GM12878 (cell line): ENCODE data around the gene ZKSCAN5. TPM values are rescaled to one million over a fixed set of nuclear protein-coding genes. Genes with fewer than 3 reads are reported as not detected.
A peak's percentile ranks its signal among the peaks of the same experiment; 100 is the strongest.

Source experiments
- ATAC-seq: fragments of 200-7000 bp; cut with Tn5 transposase; 3 replicates; pipeline ENCODE4 v1.9.1; 2020; ENCODE audit warnings: mild to moderate bottlenecking, moderate library complexity
- BruUV-seq: library from RNA; stranded (reverse); fragments of 400-500 nt; replicated peaks from 2 replicates; lab custom pipeline; 2021; lab: Mats Ljungman, UMichigan
- CTCF ChIA-PET: fragments of 300-600 bp; sonication (Branson Sonifier 250); formaldehyde crosslinking; extraction: SDS; loops from one replicate; lab custom pipeline; 2021; ENCODE audit warnings: inconsistent platforms; lab: Yijun Ruan, JAX
- POLR2A ChIA-PET: fragments of 350-600 bp; formaldehyde crosslinking; extraction: SDS; loops from one replicate; lab custom pipeline; 2021; ENCODE audit warnings: inconsistent platforms; lab: Charles Lee
- RAD21 ChIA-PET: fragments of 300-600 bp; sonication (Branson Sonifier 250); formaldehyde crosslinking; loops from one replicate; lab custom pipeline; 2023; ENCODE audit warnings: antibody characterized with exemption; ENCODE audit not compliant: unreplicated experiment; lab: Charles Lee
- SMC1A ChIA-PET: fragments of 300-600 bp; sonication (Branson Sonifier 250); formaldehyde crosslinking; loops from one replicate; lab custom pipeline; 2023; ENCODE audit not compliant: unreplicated experiment, uncharacterized antibody; lab: Charles Lee
- DNase-seq: peaks from one replicate; pipeline ENCODE4 v3.0.0-alpha.2; 2011; ENCODE audit warnings: low read depth, low spot score
- FAIRE-seq: peaks from 3 replicates; lab custom pipeline; 2011; peaks lifted over from hg19 to GRCh38; lab: Jason Lieb, UNC
- H2AFZ ChIP-seq: 2 replicates; pipeline ENCODE4 v1.6.0; 2011; ENCODE audit warnings: low read depth, low read length, control low read depth; ENCODE audit not compliant: control insufficient read depth
- H3K27ac ChIP-seq: 2 replicates; pipeline ENCODE4 v1.5.1; 2011; ENCODE audit warnings: control low read depth; ENCODE audit not compliant: control insufficient read depth, insufficient read depth
- H3K27me3 ChIP-seq, 2 experiments: replicated peaks in 1 of 2; 2 replicates each; pipeline versions ENCODE4 v1.6.0 to v1.6.1; 2011; ENCODE audit warnings: low read length in 1 of 2; ENCODE audit not compliant: control insufficient read depth in 2 of 2, insufficient read depth in 2 of 2
- H3K36me3 ChIP-seq, 2 experiments: 2 replicates each; pipeline ENCODE4 v1.5.1; 2011; ENCODE audit warnings: low read length in 1 of 2; ENCODE audit not compliant: control insufficient read depth in 2 of 2, insufficient read depth in 2 of 2
- H3K4me1 ChIP-seq: 2 replicates; pipeline ENCODE4 v1.6.1; 2011; ENCODE audit warnings: mild to moderate bottlenecking, low read length, moderate library complexity, mixed read lengths; ENCODE audit not compliant: control insufficient read depth, insufficient read depth
- H3K4me2 ChIP-seq: 2 replicates; pipeline ENCODE4 v1.6.0; 2011; ENCODE audit warnings: control low read depth; ENCODE audit not compliant: control insufficient read depth, insufficient read depth
- H3K4me3 ChIP-seq: fragments of 200-600 bp; sonication (generic); 2 replicates; pipeline ENCODE4 v1.5.1; 2016
- H3K79me2 ChIP-seq: 2 replicates; pipeline ENCODE4 v1.6.0; 2011; ENCODE audit warnings: low read length; ENCODE audit not compliant: control insufficient read depth, insufficient read depth
- H3K9ac ChIP-seq: 2 replicates; pipeline ENCODE4 v1.8.0; 2011; ENCODE audit warnings: low read length, control low read depth, mixed read lengths; ENCODE audit not compliant: control insufficient read depth, insufficient read depth
- H3K9me3 ChIP-seq: replicated peaks from 3 replicates; pipeline ENCODE4 v1.5.1; 2011; ENCODE audit warnings: mild to moderate bottlenecking, low read length; ENCODE audit not compliant: control insufficient read depth, insufficient read depth
- H4K20me1 ChIP-seq: 2 replicates; pipeline ENCODE4 v1.6.0; 2011; ENCODE audit not compliant: control insufficient read depth, insufficient read depth
- JUND ChIP-seq: IDR thresholded peaks from 2 replicates; pipeline ENCODE4 v1.6.1; 2012; ENCODE audit warnings: low read depth, mild to moderate bottlenecking, low read length, improper control_type of control experiment, moderate library complexity
- MEF2A ChIP-seq: IDR thresholded peaks from 2 replicates; pipeline ENCODE4 v1.6.1; 2011; ENCODE audit warnings: low read depth, mild to moderate bottlenecking, low read length, moderate library complexity; ENCODE audit not compliant: insufficient read depth
- MXI1 ChIP-seq: fragments of 150-350 bp; IDR thresholded peaks from 2 replicates; pipeline ENCODE4 v1.6.1; 2011; ENCODE audit warnings: low read depth, mild to moderate bottlenecking, inconsistent platforms, low read length, improper control_type of control experiment
- NBN ChIP-seq: fragments of 450-650 bp; IDR thresholded peaks from 2 replicates; pipeline ENCODE4 v1.6.1; 2016
- NFXL1 ChIP-seq: fragments of 450-650 bp; IDR thresholded peaks from 2 replicates; pipeline ENCODE4 v1.6.1; 2017; ENCODE audit warnings: antibody characterized with exemption, mild to moderate bottlenecking, borderline replicate concordance
- PAX5 ChIP-seq: IDR thresholded peaks from 2 replicates; pipeline ENCODE4 v1.6.1; 2011; ENCODE audit warnings: low read depth, low read length, borderline replicate concordance
- ZBTB40 ChIP-seq: fragments of 450-650 bp; IDR thresholded peaks from 2 replicates; pipeline ENCODE4 v1.6.1; 2016; ENCODE audit warnings: mild to moderate bottlenecking, moderate library complexity, borderline replicate concordance
- ZNF274 ChIP-seq: IDR thresholded peaks from one replicate; pipeline ENCODE4 v1.8.0; 2011; ENCODE audit not compliant: insufficient read length, insufficient read depth
- WGBS: methylation state at CpG from one replicate; pipeline ENCODE4 v1.1.6; 2016; ENCODE audit warnings: low lambda C conversion rate; ENCODE audit not compliant: insufficient replicate concordance, insufficient coverage; ENCODE audit errors: missing lambda C conversion rate; 5-methylcytosine and 5-hydroxymethylcytosine counted together
- in situ Hi-C: fragments of 300-500 bp; cut with MboI; formaldehyde crosslinking; loops from 9 replicates; pipeline ENCODE4 v1.14.3; 2018; ENCODE audit warnings: mixed read lengths
- intact Hi-C: fragments of 100-400 bp; cut with micrococcal nuclease; formaldehyde crosslinking; loops from one replicate; pipeline ENCODE4 v1.14.2; 2022; ENCODE audit not compliant: unreplicated experiment
- polyA plus RNA-seq, 11 experiments: library from polyadenylated mRNA; depleted of rRNA in 4 of 11; unstranded in 6 of 11; stranded (reverse) in 5 of 11; fragments of >200 nt; fragmentation: Nextera tagmentation in 4 of 11; fragmentation: Illumina TruSeq in 1 of 11; extraction: Ambion mirVana in 4 of 11; extraction: Trizol in 1 of 11; gene quantifications; 1 replicate in 1 of 11; 2 replicates in 10 of 11; pipeline versions ENCODE4 v1.2.1 to v1.2.3, GENCODE V29; 2011 to 2016; ENCODE audit warnings: inconsistent platforms in 2 of 11, missing spikeins in 2 of 11, low read depth in 1 of 11
- total RNA-seq, 4 experiments: library from RNA; depleted of rRNA in 3 of 4; stranded (reverse); fragments of >200 nt in 3 of 4; fragmentation: Illumina TruSeq in 1 of 4; extraction: Trizol in 1 of 4; gene quantifications; 2 replicates each; pipeline versions ENCODE4 v1.2.1 to v1.2.3, GENCODE V29; 2013 to 2021

ZKSCAN5 gene
- total and polyA plus RNA-seq, 10 of the 15 experiments (the other 5 are each of a cell fraction or from before 2014, with no cell fraction given): 2.5 to 10.1 (median 7.7) TPM

DNA sequence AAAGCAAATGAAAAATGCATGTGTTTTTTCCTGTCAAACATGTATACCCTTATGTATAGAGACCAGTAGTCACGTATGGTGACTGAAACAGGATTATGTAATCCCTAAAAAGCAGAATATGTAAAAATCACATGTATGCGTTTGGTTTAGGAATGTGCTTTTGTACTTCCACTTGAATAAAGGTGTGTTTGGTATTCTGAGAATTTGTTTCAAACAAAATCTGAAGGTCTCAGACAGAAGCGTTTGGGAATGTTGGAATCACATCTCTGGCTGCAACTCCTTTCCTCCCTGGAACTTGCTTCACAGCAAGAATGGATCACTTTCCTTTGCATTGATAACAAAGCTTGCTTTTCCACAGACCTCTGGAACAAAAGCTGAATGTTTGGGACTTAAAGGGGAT is 71.8 kb downstream of the ZKSCAN5 start:
- no peak overlapping the region for H2AFZ ChIP-seq
- FAIRE-seq: no peak
- POLR2A ChIA-PET: no interaction called here
- TF ChIP-seq NBN: no peak
- TF ChIP-seq JUND: no peak
- no peak for TF ChIP-seq NFXL1
- no peak for TF ChIP-seq PAX5
- TF ChIP-seq ZNF274: no peak
- H3K4me2 ChIP-seq: no peak overlapping the region
- CTCF ChIA-PET: no interaction called here
- H3K9me3 ChIP-seq: no peaks in the 10 kb centered on the region
- no peak for DNase-seq
- no peak overlapping the region for H3K4me3 ChIP-seq
- H4K20me1 ChIP-seq: no peaks in the 10 kb centered on the region
- WGBS: 93% methylated on average over 3 of the region's 3 CpGs
- in situ Hi-C loops: no loop called here
- RAD21 ChIA-PET: no interaction called here
- H3K27me3 ChIP-seq: no peaks in the 10 kb centered on the region; a peak in 1 of 4 replicates
- ATAC-seq: no peak
- peaks cover 1 to 3% of the 10 kb centered on the region in 2 experiments; a peak in 2 of 4 replicates for H3K36me3 ChIP-seq
- intact Hi-C loops: no loop called here
- no TSS peak for BruUV-seq
- H3K79me2 ChIP-seq: no peaks in the 10 kb centered on the region
- no peak overlapping the region for H3K27ac ChIP-seq
- no peak overlapping the region for H3K9ac ChIP-seq
- H3K4me1 ChIP-seq: no peaks in the 10 kb centered on the region
- SMC1A ChIA-PET: no interaction called here

DNA sequence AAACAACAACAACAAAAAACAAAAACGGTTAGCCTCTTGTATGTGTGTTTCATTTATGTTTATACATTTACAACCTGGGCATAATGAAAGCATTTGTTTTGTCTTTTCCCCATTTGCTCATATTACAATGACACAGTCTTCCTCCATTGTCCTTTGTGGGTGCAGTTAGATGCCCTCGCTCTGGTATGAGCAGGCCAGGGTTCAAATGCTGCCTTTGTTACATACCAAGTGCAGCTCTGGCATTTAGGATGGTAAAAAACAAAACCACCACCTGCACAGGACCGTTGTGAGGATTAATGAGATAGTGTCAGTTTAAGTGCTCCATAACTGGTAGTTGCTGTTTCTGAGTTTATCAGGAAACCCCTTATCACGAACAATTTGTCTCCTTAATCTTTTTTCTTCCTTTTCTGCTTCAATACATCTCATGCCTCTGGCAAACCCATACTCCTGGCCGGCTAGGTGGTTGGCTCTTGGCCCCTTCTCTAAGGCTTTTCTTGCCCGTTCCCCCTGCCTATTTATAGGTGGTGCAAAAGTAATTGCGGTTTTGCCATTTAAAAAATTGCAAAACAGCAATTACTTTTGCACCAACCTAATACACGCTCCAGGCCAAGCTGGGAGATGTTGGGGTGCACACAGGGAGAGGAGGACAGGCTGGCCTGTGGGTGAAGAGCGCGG is 75.0 kb downstream of the ZKSCAN5 start:
- POLR2A ChIA-PET: no interaction called here
- Histone ChIP-seq H4K20me1 (no peaks in the 10 kb centered on the region), H3K4me2 (peak overlapping the region; percentile 78)

More for the DNA sequence above, 75.0 kb downstream of the ZKSCAN5 start:
- Histone ChIP-seq H3K9ac (no peak overlapping the region), H3K27ac (no peak overlapping the region), H3K4me3 (peak overlapping the region; percentile 37; the same call in 1 of the 2 replicates), H3K27me3 (no peaks in the 10 kb centered on the region; a peak in 1 of 4 replicates), H2AFZ (no peak overlapping the region), H3K4me1 (no peaks in the 10 kb centered on the region), H3K9me3 (no peaks in the 10 kb centered on the region), H3K36me3 (no peaks in the 10 kb centered on the region), H3K79me2 (no peaks in the 10 kb centered on the region)
- ATAC-seq: no peak
- TF ChIP-seq NFXL1 (no peak), MEF2A (no peak), ZBTB40 (peak; percentile 68), MXI1 (no peak)
- RAD21 ChIA-PET: no interaction called here
- 49% methylated on average over 10 of the region's 10 CpGs for WGBS
- BruUV-seq: no TSS peak
- in situ Hi-C loops: no loop called here
- SMC1A ChIA-PET: interaction anchor here (0.6 kb wide), 1 partner anchor 172 kb away, joined by 3 read pairs; no protein-coding TSS in a partner anchor
- intact Hi-C loops: no loop called here
- FAIRE-seq: no peak
- DNase-seq: no peak
- CTCF ChIA-PET: interaction anchor here (0.9 to 1.7 kb wide), 3 partner anchors 20 to 214 kb away, joined by 3 read pairs; no protein-coding TSS in a partner anchor
